Measurements from ENCODE around the gene LDB3.

The LDB3 gene

GRCh38 chr10:86688398-86688921, 20.1 kb downstream of the LDB3 start:
- peaks cover 3% of the 10 kb centered on the region for H3K27me3 ChIP-seq (ENCODE audit: insufficient read depth, low read length)
- H3K36me3 ChIP-seq (ENCODE audit: insufficient read depth, low read length), result no peaks in the 10 kb centered on the region
- no peak overlapping the region for H2AFZ ChIP-seq (ENCODE audit: low read depth, low read length)
- H3K9me3 ChIP-seq (ENCODE audit: low read length), result no peaks in the 10 kb centered on the region
- peaks cover 25% of the 10 kb centered on the region for H3K4me1 ChIP-seq (ENCODE audit: insufficient read depth, low read length)
- no peak overlapping the region for H3K4me3 ChIP-seq (ENCODE audit: low read length)

GRCh38 chr10:86689146-86689545, 20.8 kb downstream of the LDB3 start:
- H3K4me1 ChIP-seq (ENCODE audit: insufficient read depth, low read length), result peaks cover 23% of the 10 kb centered on the region
- H3K36me3 ChIP-seq (ENCODE audit: insufficient read depth, low read length), result no peaks in the 10 kb centered on the region
- peaks cover 3% of the 10 kb centered on the region for H3K27me3 ChIP-seq (ENCODE audit: insufficient read depth, low read length)
- H2AFZ ChIP-seq (ENCODE audit: low read depth, low read length), result no peak overlapping the region
- H3K4me3 ChIP-seq (ENCODE audit: low read length), result no peak overlapping the region
- H3K9me3 ChIP-seq (ENCODE audit: low read length), result no peaks in the 10 kb centered on the region

GRCh38 chr10:86690231-86690630, 21.9 kb downstream of the LDB3 start:
- no peaks in the 10 kb centered on the region for H3K9me3 ChIP-seq (ENCODE audit: low read length)
- H3K4me3 ChIP-seq (ENCODE audit: low read length), result no peak overlapping the region
- H3K4me1 ChIP-seq (ENCODE audit: insufficient read depth, low read length), result peaks cover 13% of the 10 kb centered on the region
- H3K27me3 ChIP-seq (ENCODE audit: insufficient read depth, low read length), result peaks cover 3% of the 10 kb centered on the region
- no peaks in the 10 kb centered on the region for H3K36me3 ChIP-seq (ENCODE audit: insufficient read depth, low read length)
- H2AFZ ChIP-seq (ENCODE audit: low read depth, low read length), result no peak overlapping the region

- no peaks in the 10 kb centered on the region for H3K9me3 ChIP-seq (ENCODE audit: low read length)
- H3K4me1 ChIP-seq (ENCODE audit: insufficient read depth, low read length), result peaks cover 9% of the 10 kb centered on the region
- H3K4me3 ChIP-seq (ENCODE audit: low read length), result no peak overlapping the region
- H3K36me3 ChIP-seq (ENCODE audit: insufficient read depth, low read length), result no peaks in the 10 kb centered on the region
- H2AFZ ChIP-seq (ENCODE audit: low read depth, low read length), result no peak overlapping the region
- peaks cover 6% of the 10 kb centered on the region for H3K27me3 ChIP-seq (ENCODE audit: insufficient read depth, low read length)
These were observed 22.4 kb downstream of the LDB3 start for GRCh38 chr10:86690657-86691084.

GRCh38 chr10:86691333-86692022, 23.2 kb downstream of the LDB3 start:
- H3K4me3 ChIP-seq (ENCODE audit: low read length), result no peak overlapping the region
- peaks cover 5% of the 10 kb centered on the region for H3K4me1 ChIP-seq (ENCODE audit: insufficient read depth, low read length)
- no peak overlapping the region for H2AFZ ChIP-seq (ENCODE audit: low read depth, low read length)
- H3K36me3 ChIP-seq (ENCODE audit: insufficient read depth, low read length), result no peaks in the 10 kb centered on the region
- no peaks in the 10 kb centered on the region for H3K9me3 ChIP-seq (ENCODE audit: low read length)
- H3K27me3 ChIP-seq (ENCODE audit: insufficient read depth, low read length), result peaks cover 12% of the 10 kb centered on the region

GRCh38 chr10:86692023-86692514, 23.8 kb downstream of the LDB3 start:
- Histone ChIP-seq H3K27me3 (ENCODE audit: insufficient read depth, low read length) (peaks cover 12% of the 10 kb centered on the region), H3K9me3 (ENCODE audit: low read length) (no peaks in the 10 kb centered on the region), H3K4me3 (ENCODE audit: low read length) (no peak overlapping the region), H2AFZ (ENCODE audit: low read depth, low read length) (no peak overlapping the region), H3K4me1 (ENCODE audit: insufficient read depth, low read length) (peaks cover 5% of the 10 kb centered on the region), H3K36me3 (ENCODE audit: insufficient read depth, low read length) (no peaks in the 10 kb centered on the region)

- Histone ChIP-seq H3K27me3 (ENCODE audit: insufficient read depth, low read length) (peaks cover 12% of the 10 kb centered on the region), H3K4me3 (ENCODE audit: low read length) (no peak overlapping the region), H2AFZ (ENCODE audit: low read depth, low read length) (no peak overlapping the region), H3K9me3 (ENCODE audit: low read length) (no peaks in the 10 kb centered on the region), H3K4me1 (ENCODE audit: insufficient read depth, low read length) (peaks cover 5% of the 10 kb centered on the region), H3K36me3 (ENCODE audit: insufficient read depth, low read length) (no peaks in the 10 kb centered on the region)
These were observed 24.4 kb downstream of the LDB3 start for GRCh38 chr10:86692664-86693063.

- no peak overlapping the region for H2AFZ ChIP-seq (ENCODE audit: low read depth, low read length)
These were observed 25.0 kb downstream of the LDB3 start for GRCh38 chr10:86693275-86693674.

GRCh38 chr10:86693721-86694369, 25.5 kb downstream of the LDB3 start:
- Histone ChIP-seq H3K36me3 (ENCODE audit: insufficient read depth, low read length) (no peaks in the 10 kb centered on the region), H3K4me3 (ENCODE audit: low read length) (no peak overlapping the region), H2AFZ (ENCODE audit: low read depth, low read length) (no peak overlapping the region), H3K9me3 (ENCODE audit: low read length) (no peaks in the 10 kb centered on the region), H3K4me1 (ENCODE audit: insufficient read depth, low read length) (peaks cover 5% of the 10 kb centered on the region), H3K27me3 (ENCODE audit: insufficient read depth, low read length) (peaks cover 12% of the 10 kb centered on the region)

More at GRCh38 chr10:86693275-86693674, 25.0 kb downstream of the LDB3 start:
- Histone ChIP-seq H3K36me3 (ENCODE audit: insufficient read depth, low read length) (no peaks in the 10 kb centered on the region), H3K27me3 (ENCODE audit: insufficient read depth, low read length) (peaks cover 12% of the 10 kb centered on the region), H3K4me1 (ENCODE audit: insufficient read depth, low read length) (peaks cover 5% of the 10 kb centered on the region), H3K4me3 (ENCODE audit: low read length) (no peak overlapping the region), H3K9me3 (ENCODE audit: low read length) (no peaks in the 10 kb centered on the region)

- peaks cover 16% of the 10 kb centered on the region for H3K27me3 ChIP-seq (ENCODE audit: insufficient read depth, low read length)
- peaks cover 5% of the 10 kb centered on the region for H3K4me1 ChIP-seq (ENCODE audit: insufficient read depth, low read length)
- H3K4me3 ChIP-seq (ENCODE audit: low read length), result no peak overlapping the region
- no peak overlapping the region for H2AFZ ChIP-seq (ENCODE audit: low read depth, low read length)
- no peaks in the 10 kb centered on the region for H3K36me3 ChIP-seq (ENCODE audit: insufficient read depth, low read length)
- no peaks in the 10 kb centered on the region for H3K9me3 ChIP-seq (ENCODE audit: low read length)
These were observed 30.1 kb downstream of the LDB3 start for GRCh38 chr10:86698207-86698940.

- H3K9me3 ChIP-seq (ENCODE audit: low read length), result no peaks in the 10 kb centered on the region
- no peaks in the 10 kb centered on the region for H3K36me3 ChIP-seq (ENCODE audit: insufficient read depth, low read length)
- no peak overlapping the region for H2AFZ ChIP-seq (ENCODE audit: low read depth, low read length)
- no peaks in the 10 kb centered on the region for H3K4me1 ChIP-seq (ENCODE audit: insufficient read depth, low read length)
- H3K27me3 ChIP-seq (ENCODE audit: insufficient read depth, low read length), result peaks cover 16% of the 10 kb centered on the region
- no peak overlapping the region for H3K4me3 ChIP-seq (ENCODE audit: low read length)
These were observed 30.8 kb downstream of the LDB3 start for GRCh38 chr10:86699125-86699524.

- no peaks in the 10 kb centered on the region for H3K9me3 ChIP-seq (ENCODE audit: low read length)
- no peak overlapping the region for H2AFZ ChIP-seq (ENCODE audit: low read depth, low read length)
- H3K4me1 ChIP-seq (ENCODE audit: insufficient read depth, low read length), result no peaks in the 10 kb centered on the region
- no peaks in the 10 kb centered on the region for H3K36me3 ChIP-seq (ENCODE audit: insufficient read depth, low read length)
- H3K4me3 ChIP-seq (ENCODE audit: low read length), result no peak overlapping the region
- H3K27me3 ChIP-seq (ENCODE audit: insufficient read depth, low read length), result peaks cover 16% of the 10 kb centered on the region
These were observed 31.2 kb downstream of the LDB3 start for GRCh38 chr10:86699541-86699940.
